ENCODE results near the gene RGS8. TPM values are rescaled to one million over a fixed set of nuclear protein-coding genes. Genes with fewer than 3 reads are reported as not detected.
A peak's percentile ranks its signal among the peaks of the same experiment; 100 is the strongest.

The RGS8 gene
- total RNA-seq, 3 donors from 2014 or later, result not detected

DNA sequence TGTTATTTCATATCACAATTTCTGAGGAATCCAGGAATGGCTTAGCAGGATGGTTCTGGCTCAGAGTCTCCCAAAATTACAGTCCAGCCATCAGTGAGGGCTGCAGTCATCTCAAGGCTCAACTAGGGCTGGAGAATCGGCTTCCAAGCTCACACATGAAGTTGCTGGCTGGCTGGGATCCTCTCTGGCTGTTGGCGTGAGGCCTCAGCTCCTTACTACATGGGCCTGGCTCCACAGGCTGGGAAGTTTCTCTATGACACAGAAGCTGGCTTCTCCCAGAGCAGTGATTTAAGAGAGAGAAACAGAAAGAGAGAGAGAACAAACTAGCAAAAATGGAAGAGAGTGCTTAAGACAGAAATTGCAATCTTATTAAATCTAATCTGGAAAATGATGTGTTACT is 38.8 kb upstream of the RGS8 start:
- TF ChIP-seq, protein P1, sequence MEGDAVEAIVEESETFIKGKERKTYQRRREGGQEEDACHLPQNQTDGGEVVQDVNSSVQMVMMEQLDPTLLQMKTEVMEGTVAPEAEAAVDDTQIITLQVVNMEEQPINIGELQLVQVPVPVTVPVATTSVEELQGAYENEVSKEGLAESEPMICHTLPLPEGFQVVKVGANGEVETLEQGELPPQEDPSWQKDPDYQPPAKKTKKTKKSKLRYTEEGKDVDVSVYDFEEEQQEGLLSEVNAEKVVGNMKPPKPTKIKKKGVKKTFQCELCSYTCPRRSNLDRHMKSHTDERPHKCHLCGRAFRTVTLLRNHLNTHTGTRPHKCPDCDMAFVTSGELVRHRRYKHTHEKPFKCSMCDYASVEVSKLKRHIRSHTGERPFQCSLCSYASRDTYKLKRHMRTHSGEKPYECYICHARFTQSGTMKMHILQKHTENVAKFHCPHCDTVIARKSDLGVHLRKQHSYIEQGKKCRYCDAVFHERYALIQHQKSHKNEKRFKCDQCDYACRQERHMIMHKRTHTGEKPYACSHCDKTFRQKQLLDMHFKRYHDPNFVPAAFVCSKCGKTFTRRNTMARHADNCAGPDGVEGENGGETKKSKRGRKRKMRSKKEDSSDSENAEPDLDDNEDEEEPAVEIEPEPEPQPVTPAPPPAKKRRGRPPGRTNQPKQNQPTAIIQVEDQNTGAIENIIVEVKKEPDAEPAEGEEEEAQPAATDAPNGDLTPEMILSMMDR (IDR thresholded peaks at IDR 0.05), result no peak
- DNase-seq (peak; percentile 25 to 47 (median 28)), ATAC-seq (no peak)
- intact Hi-C loops (cut with DNase I, micrococcal nuclease), result no loop called here
- Histone ChIP-seq H3K9me3 (no peaks in the 10 kb centered on the region), H3K4me3 (no peak overlapping the region), H3K4me1 (ENCODE audit: low read depth) (no peaks in the 10 kb centered on the region), H3K36me3 (ENCODE audit: low read depth) (no peaks in the 10 kb centered on the region)

DNA sequence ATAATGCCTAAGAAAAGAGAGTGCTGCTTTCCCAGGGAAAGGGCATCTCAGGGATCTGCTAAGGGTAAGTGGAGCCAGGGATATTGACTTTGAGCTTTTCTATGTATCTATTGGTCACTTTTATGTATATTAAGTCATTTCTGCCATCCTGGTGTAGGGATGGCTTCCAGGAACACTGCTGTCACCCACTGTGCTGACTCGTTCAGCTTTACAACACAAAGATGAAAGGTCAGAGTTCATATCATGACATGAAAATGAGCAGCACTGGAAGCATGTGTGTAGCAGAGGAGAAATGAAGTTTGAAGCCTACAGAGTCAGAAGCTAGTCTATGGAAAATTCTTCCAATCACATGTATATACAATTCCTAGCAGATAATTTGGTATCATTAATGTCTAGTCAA is 37.1 kb upstream of the RGS8 start:
- DNase-seq (no peak), ATAC-seq (no peak)
- no peaks in the 10 kb centered on the region for H3K36me3 ChIP-seq (ENCODE audit: low read depth)
- no peak overlapping the region for H3K4me3 ChIP-seq
- no peaks in the 10 kb centered on the region for H3K4me1 ChIP-seq (ENCODE audit: low read depth)
- intact Hi-C loops (cut with DNase I, micrococcal nuclease), result no loop called here
- TF ChIP-seq, protein P1 (IDR thresholded peaks at IDR 0.05), result no peak
- no peaks in the 10 kb centered on the region for H3K9me3 ChIP-seq

DNA sequence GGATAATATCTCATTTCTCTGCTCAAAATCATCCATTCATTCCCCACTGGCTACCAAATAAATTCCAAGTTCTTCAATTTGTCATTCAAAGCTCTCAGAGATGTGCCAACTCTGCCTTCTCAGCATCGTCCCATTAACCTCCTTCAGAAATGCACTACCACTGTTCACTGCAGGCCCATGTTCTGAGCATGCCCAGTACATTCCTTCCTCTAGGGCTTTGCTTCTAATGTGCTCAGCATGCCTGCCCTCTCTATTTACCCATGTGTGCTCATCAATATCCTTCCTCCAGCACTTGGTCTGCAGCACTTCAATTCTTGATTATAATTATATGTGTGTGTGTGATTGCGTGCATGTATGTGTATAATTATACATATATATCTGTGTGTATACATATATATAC is 36.1 kb upstream of the RGS8 start:
- ATAC-seq, result no peak
- Histone ChIP-seq H3K9me3 (no peaks in the 10 kb centered on the region), H3K4me3 (no peak overlapping the region), H3K36me3 (ENCODE audit: low read depth) (no peaks in the 10 kb centered on the region), H3K4me1 (ENCODE audit: low read depth) (no peaks in the 10 kb centered on the region)
- intact Hi-C loops (cut with DNase I, micrococcal nuclease), result no loop called here
- TF ChIP-seq, protein P1 (IDR thresholded peaks at IDR 0.05), result no peak
- DNase-seq, result no peak

DNA sequence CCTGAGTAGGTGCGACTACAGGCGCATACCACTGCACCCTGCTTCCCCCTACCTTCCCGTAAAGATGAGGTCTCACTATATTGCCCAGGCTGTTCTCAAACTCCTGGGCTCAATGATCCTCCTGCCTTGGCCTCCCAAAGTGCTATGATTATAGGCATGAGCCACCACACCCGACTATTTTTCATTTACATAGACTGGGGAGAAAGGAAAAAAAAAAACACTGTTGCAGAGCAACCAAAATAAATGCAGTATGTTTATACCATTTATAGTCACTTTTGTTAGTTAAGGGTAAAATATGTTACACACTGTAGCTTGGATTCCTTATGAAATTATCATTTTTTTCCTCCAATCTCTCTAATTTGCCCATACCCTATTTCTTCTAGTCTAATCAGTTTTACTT is 35.2 kb upstream of the RGS8 start:
- DNase-seq (no peak), ATAC-seq (no peak)
- Histone ChIP-seq H3K36me3 (ENCODE audit: low read depth) (no peaks in the 10 kb centered on the region), H3K4me1 (ENCODE audit: low read depth) (no peaks in the 10 kb centered on the region), H3K4me3 (no peak overlapping the region), H3K9me3 (no peaks in the 10 kb centered on the region)
- TF ChIP-seq, protein P1 (IDR thresholded peaks at IDR 0.05), result no peak
- intact Hi-C loops (cut with DNase I, micrococcal nuclease), result no loop called here

DNA sequence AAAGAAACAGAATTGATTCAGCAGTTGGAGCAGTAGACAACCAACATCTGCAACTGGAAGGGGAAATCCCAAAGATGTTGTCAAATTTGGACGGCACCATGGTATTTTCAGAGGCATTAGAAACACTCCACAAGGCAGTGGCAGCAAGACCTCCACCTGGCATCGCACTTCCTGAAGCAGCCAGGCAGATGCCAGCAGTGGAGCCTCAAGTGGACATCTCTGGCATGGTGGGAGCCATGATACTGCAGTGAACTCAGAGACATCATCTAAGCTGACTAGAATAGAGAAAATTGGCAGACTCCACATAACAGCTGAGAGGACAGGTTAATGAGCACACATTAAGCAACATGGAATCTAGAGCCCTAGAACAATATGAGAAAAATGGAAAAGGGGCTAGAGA is 33.9 kb upstream of the RGS8 start:
- intact Hi-C loops (cut with DNase I, micrococcal nuclease), result no loop called here
- H3K36me3 ChIP-seq (ENCODE audit: low read depth), result no peaks in the 10 kb centered on the region
- no peak for ATAC-seq
- DNase-seq, result no peak
- TF ChIP-seq, protein P1 (IDR thresholded peaks at IDR 0.05), result no peak
- H3K4me1 ChIP-seq (ENCODE audit: low read depth), result no peaks in the 10 kb centered on the region
- no peaks in the 10 kb centered on the region for H3K9me3 ChIP-seq
- no peak overlapping the region for H3K4me3 ChIP-seq
